ENCODE results near the gene MANBA.

The MANBA gene

GRCh38 chr4:102807345-102807744, 46.6 kb upstream of the MANBA start:
- Histone ChIP-seq H3K23ac (ENCODE audit: low read length) (no peak overlapping the region), H4K8ac (ENCODE audit: low read depth, low read length) (no peak overlapping the region), H3K4me1 (ENCODE audit: control insufficient read depth in 1 of 2, insufficient read depth in 2 of 2, low read length in 2 of 2) (peaks cover 0 to 1% of the 10 kb centered on the region in 2 experiments), H2BK12ac (ENCODE audit: low read length) (no peak overlapping the region), H2BK5ac (ENCODE audit: low read depth, low read length, poor library complexity) (no peak overlapping the region), H3K79me2 (ENCODE audit: control insufficient read depth, insufficient read depth, low read length, poor library complexity) (peaks cover 11% of the 10 kb centered on the region), H3K18ac (ENCODE audit: low read length) (no peak overlapping the region), H3K4ac (ENCODE audit: low read depth, low read length) (no peak overlapping the region), H3K36me3 (ENCODE audit: control insufficient read depth in 1 of 2, insufficient read depth in 2 of 2, low read length in 2 of 2) (peaks cover 12 to 16% of the 10 kb centered on the region in 2 experiments), H3K4me2 (ENCODE audit: low read length) (no peak overlapping the region), H3K27ac (ENCODE audit: low read depth, low read length) (no peak overlapping the region), H4K12ac (ENCODE audit: low read depth, low read length) (no peak overlapping the region), H3K9me3 (ENCODE audit: insufficient read depth, low read depth, low read length) (no peaks in the 10 kb centered on the region), H2AK5ac (ENCODE audit: low read length) (no peak overlapping the region), H3K9ac (ENCODE audit: low read length) (no peak overlapping the region), H2AFZ (ENCODE audit: insufficient read depth, low read length, poor library complexity) (no peak overlapping the region), H3K14ac (ENCODE audit: low read length) (no peak overlapping the region), H3K27me3 (ENCODE audit: insufficient read depth, low read length) (no peaks in the 10 kb centered on the region), H3K79me1 (ENCODE audit: low read length) (no peaks in the 10 kb centered on the region), H2BK120ac (ENCODE audit: insufficient read depth, low read length, poor library complexity) (no peak overlapping the region), H3K4me3 (ENCODE audit: low read depth, low read length) (no peak overlapping the region), H4K91ac (ENCODE audit: low read depth, low read length) (no peak overlapping the region)
- DNase-seq: no peak
- no CpG with 5 or more reads among the region's 1 CpG for WGBS (ENCODE audit: extremely low coverage, insufficient coverage, insufficient read length)

- WGBS (ENCODE audit: extremely low coverage, insufficient coverage, insufficient read length): no CpG with 5 or more reads among the region's 2 CpGs
- H3K4ac ChIP-seq (ENCODE audit: low read depth, low read length): no peak overlapping the region
Measured at GRCh38 chr4:102799816-102800215, 39.0 kb upstream of the MANBA start.

GRCh38 chr4:102794999-102795398, 34.2 kb upstream of the MANBA start:
- no peak overlapping the region for H4K8ac ChIP-seq (ENCODE audit: low read depth, low read length)
- H4K91ac ChIP-seq (ENCODE audit: low read depth, low read length): no peak overlapping the region
- no CpG with 5 or more reads among the region's 2 CpGs for WGBS (ENCODE audit: extremely low coverage, insufficient coverage, insufficient read length)
- H3K79me2 ChIP-seq (ENCODE audit: control insufficient read depth, insufficient read depth, low read length, poor library complexity): no peaks in the 10 kb centered on the region
- H3K79me1 ChIP-seq (ENCODE audit: low read length): no peaks in the 10 kb centered on the region
- no peak overlapping the region for H3K9ac ChIP-seq (ENCODE audit: low read length)
- H3K27ac ChIP-seq (ENCODE audit: low read depth, low read length): no peak overlapping the region
- H3K14ac ChIP-seq (ENCODE audit: low read length): no peak overlapping the region
- no peaks in the 10 kb centered on the region for H3K4me1 ChIP-seq (ENCODE audit: control insufficient read depth in 1 of 2, insufficient read depth in 2 of 2, low read length in 2 of 2)
- no peaks in the 10 kb centered on the region for H3K27me3 ChIP-seq (ENCODE audit: insufficient read depth, low read length)
- H2AFZ ChIP-seq (ENCODE audit: insufficient read depth, low read length, poor library complexity): no peak overlapping the region
- no peak overlapping the region for H3K23ac ChIP-seq (ENCODE audit: low read length)
- H3K4me2 ChIP-seq (ENCODE audit: low read length): no peak overlapping the region
- H2BK5ac ChIP-seq (ENCODE audit: low read depth, low read length, poor library complexity): no peak overlapping the region
- H3K4me3 ChIP-seq (ENCODE audit: low read depth, low read length): no peak overlapping the region
- no peaks in the 10 kb centered on the region for H3K9me3 ChIP-seq (ENCODE audit: insufficient read depth, low read depth, low read length)
- H2BK12ac ChIP-seq (ENCODE audit: low read length): no peak overlapping the region
- no peak overlapping the region for H3K4ac ChIP-seq (ENCODE audit: low read depth, low read length)
- peaks cover 6 to 14% of the 10 kb centered on the region in 2 experiments for H3K36me3 ChIP-seq (ENCODE audit: control insufficient read depth in 1 of 2, insufficient read depth in 2 of 2, low read length in 2 of 2)
- H4K12ac ChIP-seq (ENCODE audit: low read depth, low read length): no peak overlapping the region
- H3K18ac ChIP-seq (ENCODE audit: low read length): no peak overlapping the region
- no peak overlapping the region for H2AK5ac ChIP-seq (ENCODE audit: low read length)
- no peak for DNase-seq
- no peak overlapping the region for H2BK120ac ChIP-seq (ENCODE audit: insufficient read depth, low read length, poor library complexity)

More at GRCh38 chr4:102799816-102800215, 39.0 kb upstream of the MANBA start:
- Histone ChIP-seq H2BK12ac (ENCODE audit: low read length) (no peak overlapping the region), H3K23ac (ENCODE audit: low read length) (no peak overlapping the region), H3K18ac (ENCODE audit: low read length) (no peak overlapping the region), H2BK5ac (ENCODE audit: low read depth, low read length, poor library complexity) (no peak overlapping the region), H4K91ac (ENCODE audit: low read depth, low read length) (no peak overlapping the region), H3K27me3 (ENCODE audit: insufficient read depth, low read length) (no peaks in the 10 kb centered on the region), H3K79me2 (ENCODE audit: control insufficient read depth, insufficient read depth, low read length, poor library complexity) (no peaks in the 10 kb centered on the region), H3K79me1 (ENCODE audit: low read length) (no peaks in the 10 kb centered on the region), H2BK120ac (ENCODE audit: insufficient read depth, low read length, poor library complexity) (no peak overlapping the region), H3K9me3 (ENCODE audit: insufficient read depth, low read depth, low read length) (no peaks in the 10 kb centered on the region), H3K4me3 (ENCODE audit: low read depth, low read length) (no peak overlapping the region), H4K8ac (ENCODE audit: low read depth, low read length) (no peak overlapping the region), H3K14ac (ENCODE audit: low read length) (no peak overlapping the region), H4K12ac (ENCODE audit: low read depth, low read length) (no peak overlapping the region), H3K4me1 (ENCODE audit: control insufficient read depth in 1 of 2, insufficient read depth in 2 of 2, low read length in 2 of 2) (no peaks in the 10 kb centered on the region), H3K4me2 (ENCODE audit: low read length) (no peak overlapping the region), H3K36me3 (ENCODE audit: control insufficient read depth in 1 of 2, insufficient read depth in 2 of 2, low read length in 2 of 2) (peaks cover 11 to 18% of the 10 kb centered on the region in 2 experiments), H3K9ac (ENCODE audit: low read length) (no peak overlapping the region), H3K27ac (ENCODE audit: low read depth, low read length) (no peak overlapping the region), H2AFZ (ENCODE audit: insufficient read depth, low read length, poor library complexity) (no peak overlapping the region), H2AK5ac (ENCODE audit: low read length) (no peak overlapping the region)
- DNase-seq: no peak

- Histone ChIP-seq H3K27me3 (ENCODE audit: insufficient read depth, low read length) (no peaks in the 10 kb centered on the region), H3K79me1 (ENCODE audit: low read length) (no peaks in the 10 kb centered on the region), H3K14ac (ENCODE audit: low read length) (no peak overlapping the region), H3K4ac (ENCODE audit: low read depth, low read length) (no peak overlapping the region), H3K18ac (ENCODE audit: low read length) (no peak overlapping the region), H2AFZ (ENCODE audit: insufficient read depth, low read length, poor library complexity) (no peak overlapping the region), H3K9ac (ENCODE audit: low read length) (no peak overlapping the region), H3K27ac (ENCODE audit: low read depth, low read length) (no peak overlapping the region), H4K91ac (ENCODE audit: low read depth, low read length) (no peak overlapping the region), H2AK5ac (ENCODE audit: low read length) (no peak overlapping the region), H4K8ac (ENCODE audit: low read depth, low read length) (no peak overlapping the region), H3K4me1 (ENCODE audit: control insufficient read depth in 1 of 2, insufficient read depth in 2 of 2, low read length in 2 of 2) (no peaks in the 10 kb centered on the region), H3K79me2 (ENCODE audit: control insufficient read depth, insufficient read depth, low read length, poor library complexity) (no peaks in the 10 kb centered on the region), H2BK120ac (ENCODE audit: insufficient read depth, low read length, poor library complexity) (no peak overlapping the region), H2BK5ac (ENCODE audit: low read depth, low read length, poor library complexity) (no peak overlapping the region), H3K9me3 (ENCODE audit: insufficient read depth, low read depth, low read length) (no peaks in the 10 kb centered on the region), H3K23ac (ENCODE audit: low read length) (no peak overlapping the region), H3K4me2 (ENCODE audit: low read length) (no peak overlapping the region), H4K12ac (ENCODE audit: low read depth, low read length) (no peak overlapping the region), H3K36me3 (ENCODE audit: control insufficient read depth in 1 of 2, insufficient read depth in 2 of 2, low read length in 2 of 2) (peaks cover 6 to 8% of the 10 kb centered on the region in 2 experiments), H3K4me3 (ENCODE audit: low read depth, low read length) (no peak overlapping the region), H2BK12ac (ENCODE audit: low read length) (no peak overlapping the region)
- WGBS (ENCODE audit: extremely low coverage, insufficient coverage, insufficient read length): no CpG with 5 or more reads among the region's 2 CpGs
- DNase-seq: no peak
Measured at GRCh38 chr4:102792361-102792936, 31.7 kb upstream of the MANBA start.

Measured in trophoblast cell (in vitro differentiated cells and primary cell).